Stimulated activated CD4-positive, alpha-beta T cell treated with anti-CD3 and anti-CD28 coated beads, Interleukin-1b, Interleukin-23, amount 100 ng/mL, for 4 hours (primary cell): ENCODE results near the gene ITGAD.
"Not testable (repeated sequence)": the region's sequence is repeated elsewhere in the genome, so short reads cannot be mapped to it uniquely, and the experiment has no call there.

Source experiments
- DNase-seq, 2 donors: peaks; one replicate each; pipeline ENCODE4 v3.0.0-alpha.2; 2020; ENCODE audit warnings: low read depth in 2 of 2

The ITGAD gene

GRCh38 chr16:31429796-31430195 lies 36.7 kb downstream of the ITGAD start:
- no peak for DNase-seq

GRCh38 chr16:31430380-31431052 lies 37.4 kb downstream of the ITGAD start:
- no peak for DNase-seq

GRCh38 chr16:31435341-31436220 lies 42.4 kb downstream of the ITGAD start:
- no peak for DNase-seq

GRCh38 chr16:31436221-31437045 lies 43.3 kb downstream of the ITGAD start:
- no peak for DNase-seq

GRCh38 chr16:31438414-31438813 lies 45.3 kb downstream of the ITGAD start:
- DNase-seq, result no peak

GRCh38 chr16:31439023-31439422 lies 45.9 kb downstream of the ITGAD start:
- DNase-seq, result not testable (repeated sequence)

- no peak for DNase-seq
Observed at GRCh38 chr16:31439519-31439918, 46.4 kb downstream of the ITGAD start.

GRCh38 chr16:31440516-31441184 lies 47.5 kb downstream of the ITGAD start:
- DNase-seq, result no peak

- no peak for DNase-seq
Observed at GRCh38 chr16:31441956-31442355, 48.8 kb downstream of the ITGAD start.

- DNase-seq, result not testable (repeated sequence)
Observed at GRCh38 chr16:31445931-31446330, 52.8 kb downstream of the ITGAD start.

- no peak for DNase-seq
Observed at GRCh38 chr16:31451201-31451600, 58.1 kb downstream of the ITGAD start.

- no peak for DNase-seq
Observed at GRCh38 chr16:31451681-31452351, 58.7 kb downstream of the ITGAD start.

GRCh38 chr16:31452631-31453106 lies 59.5 kb downstream of the ITGAD start:
- no peak for DNase-seq

GRCh38 chr16:31453255-31454204 lies 60.4 kb downstream of the ITGAD start:
- DNase-seq, result no peak

GRCh38 chr16:31455601-31456314 lies 62.6 kb downstream of the ITGAD start:
- DNase-seq, result no peak

- no peak for DNase-seq
Observed at GRCh38 chr16:31456988-31457360, 63.8 kb downstream of the ITGAD start.

GRCh38 chr16:31458073-31458843 lies 65.1 kb downstream of the ITGAD start:
- DNase-seq, result peak; percentile 34 to 38
